Panc1 (cell line): Measurements from ENCODE around the gene CYB5R2.

ENCODE experiments used
- POLR2AphosphoS5 ChIP-seq: IDR thresholded peaks from 2 replicates; pipeline ENCODE4 v1.6.1; 2012; ENCODE audit warnings: mild to moderate bottlenecking, low read depth, low read length, moderate library complexity
- SIN3A ChIP-seq: IDR thresholded peaks from 2 replicates; pipeline ENCODE4 v1.6.1; 2012; ENCODE audit warnings: low read depth, mild to moderate bottlenecking, low read length, moderate library complexity, borderline replicate concordance; ENCODE audit not compliant: insufficient read depth
- TCF7L2 ChIP-seq: IDR thresholded peaks from 2 replicates; pipeline ENCODE4 v1.6.1; 2011; ENCODE audit warnings: mild to moderate bottlenecking, low read depth, low read length, inconsistent platforms
- TF ChIP-seq, protein P1 (sequence below): fragments of 450-650 bp; IDR thresholded peaks from 2 replicates; pipeline ENCODE4 v1.5.1; 2017; ENCODE audit warnings: mild to moderate bottlenecking

DNA sequence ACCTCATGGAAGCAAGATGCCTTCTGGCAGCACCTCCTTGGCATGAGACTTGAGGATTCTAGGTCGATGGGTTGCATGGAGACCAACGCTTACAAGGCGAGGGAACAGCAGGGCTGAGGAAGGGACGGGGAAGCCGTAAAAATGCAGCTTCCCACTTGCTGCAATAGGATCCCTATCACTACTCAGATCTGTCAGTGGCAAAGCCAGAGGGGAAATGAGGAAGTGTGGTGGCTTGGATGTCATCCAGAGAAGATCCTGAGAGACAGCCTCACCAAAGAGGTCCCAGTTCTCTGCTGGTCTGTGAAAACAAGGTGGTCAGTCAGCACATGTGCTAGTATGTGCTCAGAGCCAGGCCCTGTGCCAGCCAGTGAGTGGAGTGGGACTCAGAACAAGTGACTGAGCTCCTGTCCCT lies 22.2 kb downstream of the CYB5R2 start:
- TF ChIP-seq, protein P1, sequence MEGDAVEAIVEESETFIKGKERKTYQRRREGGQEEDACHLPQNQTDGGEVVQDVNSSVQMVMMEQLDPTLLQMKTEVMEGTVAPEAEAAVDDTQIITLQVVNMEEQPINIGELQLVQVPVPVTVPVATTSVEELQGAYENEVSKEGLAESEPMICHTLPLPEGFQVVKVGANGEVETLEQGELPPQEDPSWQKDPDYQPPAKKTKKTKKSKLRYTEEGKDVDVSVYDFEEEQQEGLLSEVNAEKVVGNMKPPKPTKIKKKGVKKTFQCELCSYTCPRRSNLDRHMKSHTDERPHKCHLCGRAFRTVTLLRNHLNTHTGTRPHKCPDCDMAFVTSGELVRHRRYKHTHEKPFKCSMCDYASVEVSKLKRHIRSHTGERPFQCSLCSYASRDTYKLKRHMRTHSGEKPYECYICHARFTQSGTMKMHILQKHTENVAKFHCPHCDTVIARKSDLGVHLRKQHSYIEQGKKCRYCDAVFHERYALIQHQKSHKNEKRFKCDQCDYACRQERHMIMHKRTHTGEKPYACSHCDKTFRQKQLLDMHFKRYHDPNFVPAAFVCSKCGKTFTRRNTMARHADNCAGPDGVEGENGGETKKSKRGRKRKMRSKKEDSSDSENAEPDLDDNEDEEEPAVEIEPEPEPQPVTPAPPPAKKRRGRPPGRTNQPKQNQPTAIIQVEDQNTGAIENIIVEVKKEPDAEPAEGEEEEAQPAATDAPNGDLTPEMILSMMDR, result no peak
- TF ChIP-seq POLR2AphosphoS5 (no peak), SIN3A (no peak), TCF7L2 (no peak)
